Lung (tissue), 12 donors: ENCODE data around the gene PYGM. TPM values are rescaled to one million over a fixed set of nuclear protein-coding genes. Genes with fewer than 3 reads are reported as not detected.

ENCODE experiments used
- ATAC-seq: fragments of 200-7000 bp; cut with Tn5 transposase; one replicate; pipeline ENCODE4 v1.9.1; 2020; ENCODE audit warnings: moderate number of reproducible peaks; ENCODE audit not compliant: insufficient read depth, low FRiP score
- DNase-seq, 3 donors: peaks; one replicate each; pipeline ENCODE4 v3.0.0-alpha.2; 2013 to 2017
- H3K27ac ChIP-seq, 2 donors: one replicate each; pipeline ENCODE4 v1.5.1; 2013; ENCODE audit warnings: mild to moderate bottlenecking in 2 of 2, moderate library complexity in 2 of 2, control low read depth in 1 of 2, inconsistent platforms in 1 of 2, low read depth in 1 of 2, low read length in 1 of 2
- H3K27me3 ChIP-seq, 3 donors: one replicate each; pipeline ENCODE4 v1.5.1; 2013; ENCODE audit warnings: low read length in 2 of 3; ENCODE audit not compliant: control insufficient read depth in 3 of 3, insufficient read depth in 3 of 3
- H3K36me3 ChIP-seq, 4 donors: one replicate each; pipeline ENCODE4 v1.5.1; 2013; ENCODE audit warnings: low read length in 4 of 4, mild to moderate bottlenecking in 1 of 4, moderate library complexity in 1 of 4; ENCODE audit not compliant: control insufficient read depth in 4 of 4, insufficient read depth in 4 of 4
- H3K4me1 ChIP-seq, 5 donors: one replicate each; pipeline ENCODE4 v1.5.1; 2013; ENCODE audit warnings: low read length in 5 of 5, mild to moderate bottlenecking in 2 of 5, moderate library complexity in 1 of 5; ENCODE audit not compliant: control insufficient read depth in 5 of 5, insufficient read depth in 5 of 5
- H3K4me3 ChIP-seq: one replicate; pipeline ENCODE4 v1.5.1; 2013; ENCODE audit warnings: mild to moderate bottlenecking, control low read depth, moderate library complexity
- H3K9ac ChIP-seq, 2 donors: one replicate each; pipeline ENCODE4 v1.5.1; 2013; ENCODE audit warnings: low read length in 2 of 2, control low read depth in 1 of 2; ENCODE audit not compliant: insufficient read depth in 1 of 2
- H3K9me3 ChIP-seq, 4 donors: one replicate each; pipeline ENCODE4 v1.5.1; 2013; ENCODE audit warnings: low read length in 3 of 4, mild to moderate bottlenecking in 1 of 4, moderate library complexity in 1 of 4; ENCODE audit not compliant: control insufficient read depth in 4 of 4, insufficient read depth in 3 of 4
- CTCF ChIP-seq: IDR thresholded peaks from 2 replicates; pipeline ENCODE4 v1.5.1; 2012; ENCODE audit warnings: mild to moderate bottlenecking; ENCODE audit errors: control extremely low read depth, extremely low read depth
- WGBS, 2 donors: extraction: QIAGEN DNeasy Blood & Tissue Kit; methylation state at CpG; one replicate each; pipeline ENCODE4 v1.1.7; 2013; 5-methylcytosine and 5-hydroxymethylcytosine counted together
- polyA plus RNA-seq, 2 donors: library from polyadenylated mRNA; stranded (reverse); fragments of 200-250 nt; gene quantifications; one replicate each; pipeline ENCODE4 v1.2.1, GENCODE V29; 2013
- total RNA-seq, 2 donors: library from RNA; depleted of rRNA in 1 of 2; stranded (reverse); fragments of >200 nt in 1 of 2; gene quantifications; one replicate each; pipeline ENCODE4 v1.2.1, GENCODE V29; 2014 to 2021
- donor health status: control.
- donor health status: control.
- donor health status: Bipolar disorder and iron deficiency.
- donor health status: healthy.
- donor health status: DM: yes; HTN: yes; CAD: no.

PYGM gene
- total and polyA plus RNA-seq, 4 donors, result 1.2 to 3.8 (median 2.5) TPM

GRCh38 chr11:64786308-64786707 lies 26.5 kb upstream of the PYGM start:
- DNase-seq, result no peak
- H3K27me3 ChIP-seq, result no peaks in the 10 kb centered on the region
- no peaks in the 10 kb centered on the region for H3K4me1 ChIP-seq
- 92 to 94% methylated on average over 10 of the region's 10 CpGs for WGBS, 2 donors
- H3K4me3 ChIP-seq, result no peak overlapping the region
- H3K9me3 ChIP-seq, result no peaks in the 10 kb centered on the region
- TF ChIP-seq CTCF, result no peak
- no peak overlapping the region for H3K27ac ChIP-seq
- ATAC-seq, result no peak
- no peak overlapping the region for H3K9ac ChIP-seq
- peaks cover 0 to 11% (median 5%) of the 10 kb centered on the region in 4 donors for H3K36me3 ChIP-seq

- H3K9me3 ChIP-seq, result no peaks in the 10 kb centered on the region
- H3K9ac ChIP-seq, result no peak overlapping the region
- no peaks in the 10 kb centered on the region for H3K4me1 ChIP-seq
- no peak for DNase-seq
- H3K4me3 ChIP-seq, result no peak overlapping the region
- H3K27ac ChIP-seq, result no peak overlapping the region
- WGBS, 2 donors, result 88 to 95% methylated on average over 12 of the region's 12 CpGs
- TF ChIP-seq CTCF, result no peak
- ATAC-seq, result no peak
- H3K36me3 ChIP-seq, result peaks cover 0 to 10% (median 4%) of the 10 kb centered on the region in 4 donors
- H3K27me3 ChIP-seq, result no peaks in the 10 kb centered on the region
Observed at GRCh38 chr11:64784813-64785581, 25.2 kb upstream of the PYGM start.

GRCh38 chr11:64778473-64779298 lies 18.9 kb upstream of the PYGM start, which contains the start of gene SF1:
Gene SF1, minus strand, starts transcription at chr11:64778542. Its CDS starts 150 bp downstream, at chr11:64778392.
- WGBS, 2 donors, result 0 to 1% methylated on average over 76 to 80 of the region's 80 CpGs
- H3K4me1 ChIP-seq, result peaks cover 2 to 20% (median 11%) of the 10 kb centered on the region in 5 donors
- ATAC-seq (peak; percentile 91), DNase-seq (peak; percentile 100)
- TF ChIP-seq CTCF, result no peak
- no peaks in the 10 kb centered on the region for H3K9me3 ChIP-seq
- no peaks in the 10 kb centered on the region for H3K27me3 ChIP-seq
- peaks cover 14 to 30% (median 24%) of the 10 kb centered on the region in 4 donors for H3K36me3 ChIP-seq
- peak within 1 kb of the TSS; percentile 100 for H3K27ac ChIP-seq
- H3K4me3 ChIP-seq, result peak within 1 kb of the TSS; percentile 98
- H3K9ac ChIP-seq, result peak within 1 kb of the TSS; percentile 42 to 96
